Breast epithelium (tissue), 4 donors: ENCODE measurements around the gene RSRC2. TPM values are rescaled to one million over a fixed set of nuclear protein-coding genes. Genes with fewer than 3 reads are reported as not detected.

Experiments used
- DNase-seq, 2 donors: peaks; one replicate each; pipeline ENCODE4 v3.0.0-alpha.2; 2019; ENCODE audit warnings: low spot score in 2 of 2
- H3K27ac ChIP-seq, 2 donors: fragments of 200-600 bp; sonication (generic) in 1 of 2; one replicate each; pipeline ENCODE4 v1.5.1; 2016 to 2019; ENCODE audit warnings: mild to moderate bottlenecking in 1 of 2
- H3K27me3 ChIP-seq, 2 donors: fragments of 200-600 bp; sonication (generic) in 1 of 2; one replicate each; pipeline versions ENCODE4 v1.5.1 to v1.6.0; 2017 to 2019; ENCODE audit warnings: control low read depth in 1 of 2, mild to moderate bottlenecking in 1 of 2
- H3K36me3 ChIP-seq: fragments of 200-600 bp; one replicate; pipeline ENCODE4 v1.5.1; 2019
- H3K4me1 ChIP-seq, 2 donors: fragments of 200-600 bp; sonication (generic); one replicate each; pipeline ENCODE4 v1.5.1; 2016 to 2019; ENCODE audit warnings: control low read depth in 1 of 2
- H3K4me3 ChIP-seq, 3 donors: fragments of 200-600 bp; sonication (generic); 1 replicate in 2 of 3; 2 replicates in 1 of 3; pipeline ENCODE4 v1.5.1; 2016 to 2019; ENCODE audit warnings: mild to moderate bottlenecking in 3 of 3, moderate library complexity in 2 of 3
- H3K9me3 ChIP-seq, 2 donors: fragments of 200-600 bp; sonication (generic) in 1 of 2; one replicate each; pipeline ENCODE4 v1.5.1; 2016 to 2019; ENCODE audit warnings: control low read depth in 1 of 2
- CTCF ChIP-seq, 3 donors: fragments of 450-650 bp; IDR thresholded peaks; one replicate each; pipeline ENCODE4 v1.5.1; 2016 to 2017; ENCODE audit warnings: antibody characterized with exemption in 3 of 3, mild to moderate bottlenecking in 3 of 3, moderate library complexity in 3 of 3
- POLR2A ChIP-seq: fragments of 450-650 bp; IDR thresholded peaks from one replicate; pipeline ENCODE4 v1.6.1; 2016; ENCODE audit warnings: antibody characterized with exemption, mild to moderate bottlenecking, moderate library complexity
- POLR2AphosphoS5 ChIP-seq, 3 donors: sonication (generic); formaldehyde crosslinking; IDR thresholded peaks; one replicate each; pipeline ENCODE4 v1.6.1; 2017; ENCODE audit warnings: antibody characterized with exemption in 3 of 3
- intact Hi-C: fragments of 100-400 bp; cut with DNase I; formaldehyde crosslinking; loops from one replicate; pipeline ENCODE4 v1.15.1; 2023; ENCODE audit warnings: low total_unique reads
- total RNA-seq, 3 donors: library from RNA; depleted of rRNA; stranded (reverse); fragments of >200 nt; gene quantifications; one replicate each; pipeline ENCODE4 v1.1.0, GENCODE V29; 2016

RSRC2 gene
- total RNA-seq, 3 donors from 2014 or later = 85.5 to 122 (median 112) TPM

- Histone ChIP-seq H3K27me3 (no peaks in the 10 kb centered on the region), H3K27ac (no peak overlapping the region), H3K36me3 (no peaks in the 10 kb centered on the region), H3K9me3 (no peaks in the 10 kb centered on the region), H3K4me3 (no peak overlapping the region), H3K4me1 (no peaks in the 10 kb centered on the region)
- intact Hi-C loops = no loop called here
- no peak for DNase-seq
- TF ChIP-seq CTCF (IDR thresholded peaks at IDR 0.05) (no peak), POLR2AphosphoS5 (IDR thresholded peaks at IDR 0.05) (no peak), POLR2A (no peak)
Measured at GRCh38 chr12:122560138-122560537, 33.4 kb upstream of the RSRC2 start.

- no peak for DNase-seq
- no peak overlapping the region for H3K4me3 ChIP-seq
- H3K9me3 ChIP-seq = no peaks in the 10 kb centered on the region
- no peaks in the 10 kb centered on the region for H3K36me3 ChIP-seq
- TF ChIP-seq POLR2AphosphoS5 (IDR thresholded peaks at IDR 0.05) (no peak), POLR2A (no peak), CTCF (IDR thresholded peaks at IDR 0.05) (no peak)
- intact Hi-C loops = no loop called here
- H3K27ac ChIP-seq = no peak overlapping the region
- no peaks in the 10 kb centered on the region for H3K27me3 ChIP-seq
- no peaks in the 10 kb centered on the region for H3K4me1 ChIP-seq
Measured at GRCh38 chr12:122558745-122559641, 32.3 kb upstream of the RSRC2 start.

GRCh38 chr12:122547330-122547729 is 20.6 kb upstream of the RSRC2 start:
- no peaks in the 10 kb centered on the region for H3K4me1 ChIP-seq
- intact Hi-C loops = no loop called here
- H3K27ac ChIP-seq = no peak overlapping the region
- no peak for DNase-seq
- no peaks in the 10 kb centered on the region for H3K27me3 ChIP-seq
- TF ChIP-seq POLR2A = no peak
- TF ChIP-seq CTCF (IDR thresholded peaks at IDR 0.05) = no peak
- no peak for TF ChIP-seq POLR2AphosphoS5 (IDR thresholded peaks at IDR 0.05)
- no peaks in the 10 kb centered on the region for H3K9me3 ChIP-seq
- no peaks in the 10 kb centered on the region for H3K36me3 ChIP-seq
- no peak overlapping the region for H3K4me3 ChIP-seq

- Histone ChIP-seq H3K9me3 (no peaks in the 10 kb centered on the region), H3K4me1 (no peaks in the 10 kb centered on the region), H3K36me3 (no peaks in the 10 kb centered on the region), H3K27me3 (no peaks in the 10 kb centered on the region), H3K4me3 (no peak overlapping the region), H3K27ac (no peak overlapping the region)
- TF ChIP-seq CTCF (IDR thresholded peaks at IDR 0.05) = no peak
- no peak for DNase-seq
- intact Hi-C loops = no loop called here
Measured at GRCh38 chr12:122545855-122546254, 19.1 kb upstream of the RSRC2 start.

- Histone ChIP-seq H3K4me3 (no peak overlapping the region), H3K36me3 (no peaks in the 10 kb centered on the region), H3K27me3 (no peaks in the 10 kb centered on the region), H3K27ac (no peak overlapping the region), H3K9me3 (no peaks in the 10 kb centered on the region), H3K4me1 (no peaks in the 10 kb centered on the region)
- no peak for TF ChIP-seq POLR2A
- TF ChIP-seq POLR2AphosphoS5 (IDR thresholded peaks at IDR 0.05) = no peak
- TF ChIP-seq CTCF (IDR thresholded peaks at IDR 0.05) = no peak
- DNase-seq = no peak
- intact Hi-C loops = no loop called here
Measured at GRCh38 chr12:122544537-122544936, 17.8 kb upstream of the RSRC2 start.
